ENCODE measurements around the gene RNF207.

DNA sequence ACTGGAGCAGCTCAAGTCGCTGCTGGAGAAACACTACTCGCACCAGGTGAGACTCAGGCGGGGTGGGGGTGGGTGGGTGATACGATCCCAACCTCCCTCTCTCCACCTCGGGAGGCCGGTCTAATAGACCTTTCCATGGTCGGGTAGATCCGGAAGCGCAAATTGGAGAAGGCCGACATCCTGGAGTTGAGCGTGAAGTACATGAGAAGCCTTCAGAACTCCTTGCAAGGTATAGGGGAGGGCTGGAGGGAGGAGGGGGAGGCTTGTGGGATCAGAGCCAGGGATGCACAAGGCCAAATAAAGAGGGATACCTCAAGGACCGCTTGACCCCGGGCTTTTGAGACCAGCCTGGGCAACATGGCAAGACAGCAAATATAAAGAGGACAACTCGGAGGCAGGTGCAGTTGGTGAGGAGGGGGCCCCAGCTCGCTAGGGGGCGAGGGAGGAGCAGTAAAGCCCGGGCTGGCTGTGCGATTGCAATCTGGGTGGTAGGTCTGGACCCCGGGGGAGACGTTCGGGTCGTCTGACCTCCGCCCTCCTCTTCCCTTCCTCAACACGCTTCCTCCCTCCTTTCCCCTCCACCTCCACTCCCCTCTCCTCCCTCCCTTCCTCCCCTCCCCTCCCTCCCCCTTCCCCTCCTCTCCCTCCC, 38.6 kb downstream of the RNF207 start:
- TF ChIP-seq SUZ12 (IDR thresholded peaks at IDR 0.05; ENCODE audit: extremely low read depth, insufficient read depth, insufficient read length), result no peak
- TF ChIP-seq ZNF274 (IDR thresholded peaks at IDR 0.05; ENCODE audit: low read depth, low read length), result no peak

Measured in NT2/D1 (cell line).